Measurements from ENCODE around the gene RIC8A.
"Not testable (repeated sequence)": the region's sequence is repeated elsewhere in the genome, so short reads cannot be mapped to it uniquely, and the experiment has no call there.

The RIC8A gene

DNA sequence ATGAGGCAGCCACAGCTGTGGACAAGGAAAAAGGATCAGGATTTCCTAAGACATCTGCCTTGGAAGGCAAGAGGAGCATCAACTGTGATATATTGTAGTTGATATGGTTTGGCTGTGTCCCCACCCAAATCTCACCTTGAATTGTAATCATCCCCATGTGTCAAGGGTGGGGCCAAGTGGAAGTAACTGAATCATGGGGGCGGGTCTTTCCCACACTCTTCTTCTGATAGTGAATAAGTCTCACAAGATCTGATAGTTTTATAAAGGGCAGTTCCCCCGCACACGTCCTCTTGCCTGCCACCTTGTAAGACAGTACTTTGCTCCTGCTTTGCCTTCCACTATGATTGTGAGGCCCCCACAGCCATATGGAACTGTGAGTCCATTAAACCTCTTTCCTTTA, 10.2 kb downstream of the RIC8A start:
- in situ Hi-C loops (cut with MboI; ENCODE audit: low sequenced_read_pairs) = no loop called here

DNA sequence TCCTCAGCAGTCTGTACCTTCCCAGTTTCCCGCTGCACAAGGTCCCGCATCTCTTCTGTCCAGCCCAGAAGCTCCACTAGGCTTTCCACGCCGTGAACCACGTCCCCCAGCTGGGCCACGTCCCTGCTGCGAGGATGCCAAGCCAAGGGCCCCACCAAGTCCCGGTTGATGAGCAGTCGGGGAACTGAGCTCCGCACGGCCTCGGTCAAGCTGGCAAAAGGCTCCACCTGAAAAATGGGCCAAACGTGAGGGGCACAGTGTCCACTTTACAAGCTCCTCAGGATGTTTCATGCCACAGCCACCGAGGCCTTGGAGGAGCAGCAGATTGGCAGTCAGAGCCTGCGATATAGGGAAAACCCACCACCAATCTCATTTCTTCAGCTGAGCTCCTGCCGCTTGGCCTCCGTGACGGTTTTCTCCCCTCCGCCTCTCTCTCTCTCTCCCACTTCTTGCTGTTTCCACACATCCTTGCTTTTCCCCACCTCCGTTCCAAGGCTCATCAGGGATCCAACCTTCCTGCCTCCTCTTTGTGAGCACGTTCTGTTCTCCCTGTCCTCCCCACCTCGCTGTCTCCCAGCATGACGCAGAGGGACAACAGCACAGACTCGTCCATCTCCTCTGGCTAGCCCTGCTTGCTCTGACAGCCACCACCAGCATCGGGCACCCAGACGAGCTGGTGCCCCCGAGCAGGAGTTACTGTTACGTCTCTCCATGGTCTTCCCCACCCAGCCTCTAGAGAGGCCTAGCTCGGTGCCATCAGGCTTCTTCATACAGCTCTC, 11.5 kb downstream of the RIC8A start:
- in situ Hi-C loops (cut with MboI; ENCODE audit: low sequenced_read_pairs) = no loop called here

DNA sequence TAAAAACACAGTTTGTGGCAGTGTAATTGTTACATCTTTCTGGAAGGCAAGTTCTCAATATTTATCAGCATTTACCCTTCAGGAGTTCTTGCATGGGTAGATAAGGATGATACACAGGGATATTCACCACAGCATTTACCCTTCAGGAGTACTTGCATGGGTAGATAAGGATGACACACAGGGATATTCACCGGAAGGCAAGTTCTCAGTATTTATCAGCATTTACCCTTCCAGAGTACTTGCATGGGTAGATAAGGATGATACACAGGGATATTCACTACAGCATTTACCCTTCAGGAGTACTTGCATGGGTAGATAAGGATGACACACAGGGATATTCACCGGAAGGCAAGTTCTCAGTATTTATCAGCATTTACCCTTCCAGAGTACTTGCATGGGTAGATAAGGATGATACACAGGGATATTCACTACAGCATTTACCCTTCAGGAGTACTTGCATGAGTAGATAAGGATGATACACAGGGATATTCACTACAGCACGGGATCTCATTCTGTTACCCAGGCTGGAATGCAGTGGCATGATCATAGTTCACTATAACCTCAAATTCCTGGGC, 13.2 kb downstream of the RIC8A start:
- in situ Hi-C loops (cut with MboI; ENCODE audit: low sequenced_read_pairs) = not testable (repeated sequence)

DNA sequence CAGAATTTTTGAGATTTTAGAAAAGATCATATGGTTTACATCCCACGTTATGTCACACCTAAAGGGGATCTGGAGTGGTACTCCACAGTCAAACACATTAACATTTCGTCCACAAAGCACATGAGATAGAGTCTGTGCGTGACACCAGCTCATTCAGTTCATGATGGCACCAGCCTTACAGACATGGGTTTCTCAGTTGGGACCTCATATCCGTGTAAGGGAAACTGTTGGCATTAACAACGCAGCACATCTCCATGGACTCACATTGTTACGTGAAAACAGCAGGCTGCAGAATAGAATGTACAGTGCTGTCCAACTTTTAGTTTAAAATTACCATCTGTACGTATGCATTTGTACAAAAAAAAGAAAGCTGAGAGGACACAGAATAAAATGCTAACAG, 14.0 kb downstream of the RIC8A start:
- in situ Hi-C loops (cut with MboI; ENCODE audit: low sequenced_read_pairs) = no loop called here

DNA sequence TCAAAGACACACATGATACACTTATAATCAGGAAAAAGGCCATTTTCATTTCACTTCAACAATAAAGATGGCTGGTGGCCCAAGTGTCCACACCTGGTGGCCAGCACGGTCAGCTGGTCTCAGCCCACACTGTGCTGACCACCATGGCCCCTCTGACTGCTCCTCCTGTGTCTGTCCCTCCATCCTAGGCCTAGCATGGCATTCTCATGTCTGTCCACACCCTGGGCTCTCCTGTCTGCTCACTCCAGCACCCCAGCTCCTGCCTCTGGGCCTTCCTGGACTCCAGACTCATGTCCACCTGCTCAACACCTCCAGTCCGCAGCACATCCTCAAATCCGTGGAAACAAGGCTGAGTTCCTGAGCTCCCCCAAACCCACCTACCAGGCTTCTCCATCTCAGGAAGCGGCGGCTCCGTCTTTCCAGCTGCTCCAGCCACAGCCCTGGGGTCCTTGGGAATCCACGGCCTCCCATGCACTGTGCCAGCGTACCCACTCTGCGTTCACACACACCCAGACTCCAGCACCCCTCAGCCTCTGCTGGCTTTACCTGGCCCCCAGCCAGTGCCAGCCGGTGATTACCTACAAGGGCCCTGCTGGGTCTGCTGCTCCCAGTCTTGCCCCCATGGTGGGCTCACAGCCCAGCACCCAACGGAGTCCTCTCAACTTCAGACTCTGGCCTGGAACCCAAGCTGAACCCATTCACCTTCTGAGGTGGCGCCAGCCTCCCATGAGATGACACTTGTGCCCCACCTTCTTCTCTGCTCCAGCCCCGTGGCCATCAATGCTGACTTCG, 14.7 kb downstream of the RIC8A start:
- in situ Hi-C loops (cut with MboI; ENCODE audit: low sequenced_read_pairs) = no loop called here

DNA sequence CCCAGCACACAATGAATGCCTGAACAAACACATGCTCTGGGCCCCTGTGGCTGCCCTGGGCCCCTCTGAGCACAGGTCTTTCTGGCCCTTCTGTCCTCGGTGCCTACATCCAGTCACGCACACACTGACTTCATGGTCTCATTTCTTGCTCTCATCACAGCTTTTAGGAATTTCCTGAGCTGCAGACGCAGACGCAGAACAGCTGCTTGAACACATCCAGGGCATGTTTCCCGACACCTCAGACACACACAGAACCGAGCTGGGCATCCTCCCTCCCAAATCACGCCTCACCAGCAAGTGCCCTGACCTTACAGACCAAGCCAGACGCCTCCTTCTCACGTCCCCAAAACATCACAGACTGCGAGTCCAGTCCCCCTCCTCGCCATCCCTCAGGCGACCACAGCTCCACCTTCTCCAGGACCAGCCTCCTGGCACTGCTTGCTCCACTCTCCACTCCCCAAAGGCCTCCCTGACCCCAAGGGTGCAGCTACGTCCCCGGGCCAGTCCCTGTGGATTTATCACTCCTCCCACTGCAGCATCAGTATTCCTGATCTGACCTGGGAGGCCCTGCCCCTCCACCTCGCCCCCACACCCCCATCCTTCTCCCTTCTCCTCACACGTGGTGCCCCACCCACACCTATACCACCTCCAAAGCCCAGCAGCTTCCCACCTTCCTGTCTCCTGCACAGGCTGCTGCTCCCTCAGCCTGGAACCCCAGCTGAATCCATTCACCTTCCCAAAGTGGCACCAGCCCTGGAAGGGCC, 15.7 kb downstream of the RIC8A start:
- in situ Hi-C loops (cut with MboI; ENCODE audit: low sequenced_read_pairs) = no loop called here

DNA sequence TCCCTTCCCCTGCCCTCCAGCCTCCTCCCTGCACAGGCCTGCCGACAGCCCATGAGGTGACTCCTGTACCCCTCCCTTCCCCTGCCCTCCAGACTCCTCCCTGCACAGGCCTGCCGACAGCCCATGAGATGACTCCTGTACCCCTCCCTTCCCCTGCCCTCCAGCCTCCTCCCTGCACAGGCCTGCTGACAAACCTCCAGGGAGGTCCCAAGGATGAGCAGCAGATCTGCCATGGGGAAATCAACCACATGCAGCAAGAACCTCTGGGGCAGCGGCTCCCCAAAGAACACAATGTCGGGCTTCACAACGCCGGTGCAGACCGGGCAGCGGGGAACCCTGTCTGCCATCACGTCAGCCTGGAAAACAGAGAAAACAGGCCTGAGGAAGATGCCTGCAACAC, 16.4 kb downstream of the RIC8A start:
- in situ Hi-C loops (cut with MboI; ENCODE audit: low sequenced_read_pairs) = no loop called here

DNA sequence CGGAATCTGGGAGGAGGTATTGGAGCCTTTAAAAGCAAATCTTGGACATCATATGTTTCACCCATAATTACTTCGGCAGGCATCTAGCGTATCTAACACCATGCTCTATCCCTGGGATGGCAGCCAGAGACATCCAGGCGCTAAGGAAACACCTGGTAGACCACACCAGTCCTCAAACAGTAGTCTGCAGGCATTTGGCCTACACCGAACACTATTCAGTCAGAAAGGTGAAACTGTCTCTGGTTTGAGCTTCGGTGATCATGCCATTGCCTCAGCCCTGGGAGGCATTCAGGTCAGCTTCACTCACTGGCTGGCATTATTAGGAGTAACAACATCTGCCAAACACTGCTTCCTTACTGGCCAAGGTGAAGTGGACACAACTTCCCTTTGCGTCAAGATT, 16.9 kb downstream of the RIC8A start:
- in situ Hi-C loops (cut with MboI; ENCODE audit: low sequenced_read_pairs) = no loop called here

DNA sequence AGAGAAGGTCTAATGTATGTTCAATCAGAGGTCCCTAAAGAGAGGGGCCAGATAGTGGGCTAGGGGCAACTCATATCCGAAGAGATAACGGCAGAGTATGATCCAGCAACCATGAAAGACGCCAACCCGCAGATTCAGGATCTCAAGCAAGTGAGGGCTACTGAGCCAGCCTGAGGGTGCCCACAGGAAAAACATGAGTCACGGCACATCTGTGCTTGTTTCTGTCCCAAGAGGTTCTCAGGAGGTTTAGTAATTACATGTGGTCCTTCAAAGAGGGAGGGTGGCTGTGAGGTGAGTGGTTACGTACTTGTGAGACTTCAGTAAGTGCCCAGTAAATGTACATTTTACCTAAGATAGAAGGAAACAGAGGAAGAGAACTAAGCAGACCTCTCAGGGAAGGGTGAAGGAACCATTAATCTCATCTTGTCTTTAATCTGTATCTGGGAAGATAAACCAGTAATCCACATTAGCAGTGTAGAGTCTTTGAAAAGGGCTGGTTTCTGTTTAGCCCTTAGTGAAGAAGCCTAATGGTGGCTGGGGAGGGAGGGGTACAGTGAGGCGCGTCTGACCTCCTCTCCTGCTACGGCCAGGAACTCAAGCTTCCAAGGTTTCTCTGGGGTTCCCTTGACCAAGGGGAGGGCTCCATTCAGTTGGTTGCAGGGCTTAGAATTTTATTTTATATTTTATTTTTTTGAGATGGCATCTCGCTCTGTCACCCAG, 18.4 kb downstream of the RIC8A start:
- in situ Hi-C loops (cut with MboI; ENCODE audit: low sequenced_read_pairs) = no loop called here

DNA sequence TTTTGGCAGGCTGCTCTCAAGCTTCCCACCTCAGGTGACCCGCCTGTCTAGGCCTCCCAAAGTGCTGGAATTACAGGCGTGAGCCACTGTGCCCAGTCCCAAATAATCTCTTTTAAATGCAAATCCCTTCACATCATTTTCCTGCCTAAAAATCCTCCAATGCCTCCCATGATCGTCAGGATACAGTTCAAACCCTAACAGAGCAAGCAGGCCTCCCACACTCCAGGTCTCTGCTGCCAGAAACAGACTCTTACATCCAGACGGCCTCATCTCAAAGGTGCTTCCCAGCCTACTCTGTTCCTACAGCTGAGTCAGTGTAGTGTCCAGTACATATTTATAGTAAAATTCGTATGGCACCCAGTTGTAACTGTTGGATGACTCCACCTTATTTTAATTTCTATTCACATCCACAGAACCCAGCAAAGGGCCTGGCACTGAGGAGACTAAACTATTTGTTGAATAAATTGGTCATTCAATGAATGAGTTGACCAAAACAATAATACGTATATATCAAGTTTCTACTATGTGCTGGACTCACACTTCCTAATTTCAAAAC, 20.4 kb downstream of the RIC8A start:
- in situ Hi-C loops (cut with MboI; ENCODE audit: low sequenced_read_pairs) = no loop called here

DNA sequence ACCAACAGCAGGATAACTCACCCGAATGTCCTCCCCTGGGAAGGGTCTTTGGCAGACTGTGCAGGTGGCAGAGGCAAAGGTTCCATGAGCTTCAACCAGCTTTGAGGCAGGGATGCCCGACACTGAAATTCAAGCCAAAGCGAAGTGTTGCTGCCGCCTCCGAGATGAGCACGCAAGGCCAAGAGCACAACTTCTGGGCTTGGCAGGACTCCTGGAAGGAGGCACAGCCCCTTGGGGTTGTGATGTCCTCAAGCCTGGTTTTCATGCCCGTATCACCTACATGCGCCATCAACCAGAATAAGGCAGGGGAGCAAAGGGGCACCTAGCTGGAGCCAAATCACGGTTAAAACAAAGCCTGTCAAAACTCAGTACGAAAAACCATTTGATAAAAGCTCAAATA, 22.9 kb downstream of the RIC8A start:
- in situ Hi-C loops (cut with MboI; ENCODE audit: low sequenced_read_pairs) = no loop called here

DNA sequence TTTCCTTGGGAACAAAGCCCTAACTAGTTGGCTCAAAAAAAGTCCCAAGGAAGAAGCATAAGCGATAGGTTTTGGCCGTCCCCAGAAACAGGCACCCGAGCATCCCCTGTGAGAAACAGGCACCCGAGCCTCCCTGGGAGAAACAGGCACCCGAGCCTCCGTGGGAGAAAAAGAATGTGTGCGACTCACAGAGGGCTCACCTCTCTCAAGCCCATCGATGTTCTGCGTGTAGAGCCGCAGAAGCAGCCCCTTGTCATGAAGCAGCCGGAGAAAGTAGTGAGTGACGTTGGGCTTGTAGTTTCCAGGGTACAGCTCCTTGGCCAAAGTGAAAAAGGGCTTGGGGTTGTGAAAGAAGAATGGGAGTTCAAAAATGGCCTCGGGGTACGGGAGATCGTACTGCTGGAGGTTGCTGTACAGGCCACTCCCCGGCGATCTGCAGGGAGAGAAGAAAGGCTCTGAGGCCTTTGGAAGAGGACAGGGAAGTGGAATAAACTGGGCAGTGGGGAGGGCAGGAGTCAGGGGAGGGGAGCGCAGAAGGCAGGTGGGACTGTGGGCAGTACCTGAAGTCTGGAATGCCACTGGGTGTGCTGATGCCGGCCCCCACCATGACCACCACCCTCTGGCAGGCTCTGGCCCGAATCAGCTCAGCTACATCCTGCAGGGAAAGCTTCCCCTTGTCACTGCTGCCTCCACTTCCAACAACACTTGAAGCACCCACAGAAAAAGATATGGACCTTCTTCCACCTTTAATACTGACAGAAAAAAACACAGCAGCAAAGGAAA, 25.5 kb downstream of the RIC8A start:
- in situ Hi-C loops (cut with MboI; ENCODE audit: low sequenced_read_pairs) = no loop called here

DNA sequence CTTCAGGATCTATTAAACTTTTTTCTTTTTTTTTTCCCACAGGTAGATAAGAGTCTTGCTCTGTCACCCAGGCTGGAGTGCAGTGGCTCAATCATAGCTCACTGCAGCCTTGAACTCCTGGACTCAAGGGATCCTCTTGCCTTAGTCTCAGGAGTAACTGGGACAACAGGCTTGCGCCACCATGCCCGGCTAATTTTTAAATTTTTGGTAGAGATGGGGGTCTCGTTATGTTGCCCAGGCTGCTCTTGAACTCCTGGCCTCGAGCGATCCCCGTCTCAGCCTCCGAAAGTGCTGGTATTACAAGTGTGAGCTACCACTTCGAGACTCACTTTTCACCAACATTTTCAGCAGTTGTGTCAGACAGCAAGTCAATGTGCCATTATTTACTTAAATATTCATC, 27.7 kb downstream of the RIC8A start:
- in situ Hi-C loops (cut with MboI; ENCODE audit: low sequenced_read_pairs) = no loop called here

DNA sequence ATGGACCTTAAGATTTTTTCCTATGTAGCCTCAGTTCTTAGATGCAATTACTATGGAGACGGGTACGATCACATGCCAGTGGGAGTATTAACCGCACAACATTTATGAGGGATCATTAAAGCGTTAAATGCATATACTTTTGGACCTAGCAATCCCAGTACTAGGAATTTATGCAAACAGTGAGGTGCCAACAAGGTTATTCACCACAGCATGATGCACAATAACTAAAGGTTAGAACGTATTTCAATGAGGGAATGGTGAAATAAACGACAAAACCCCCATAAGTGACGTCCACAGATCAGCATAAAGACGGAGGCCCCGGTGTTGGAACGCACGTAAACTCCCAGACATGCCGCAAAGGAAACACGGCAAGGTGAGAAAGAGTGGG, 28.1 kb downstream of the RIC8A start:
- in situ Hi-C loops (cut with MboI; ENCODE audit: low sequenced_read_pairs) = no loop called here

DNA sequence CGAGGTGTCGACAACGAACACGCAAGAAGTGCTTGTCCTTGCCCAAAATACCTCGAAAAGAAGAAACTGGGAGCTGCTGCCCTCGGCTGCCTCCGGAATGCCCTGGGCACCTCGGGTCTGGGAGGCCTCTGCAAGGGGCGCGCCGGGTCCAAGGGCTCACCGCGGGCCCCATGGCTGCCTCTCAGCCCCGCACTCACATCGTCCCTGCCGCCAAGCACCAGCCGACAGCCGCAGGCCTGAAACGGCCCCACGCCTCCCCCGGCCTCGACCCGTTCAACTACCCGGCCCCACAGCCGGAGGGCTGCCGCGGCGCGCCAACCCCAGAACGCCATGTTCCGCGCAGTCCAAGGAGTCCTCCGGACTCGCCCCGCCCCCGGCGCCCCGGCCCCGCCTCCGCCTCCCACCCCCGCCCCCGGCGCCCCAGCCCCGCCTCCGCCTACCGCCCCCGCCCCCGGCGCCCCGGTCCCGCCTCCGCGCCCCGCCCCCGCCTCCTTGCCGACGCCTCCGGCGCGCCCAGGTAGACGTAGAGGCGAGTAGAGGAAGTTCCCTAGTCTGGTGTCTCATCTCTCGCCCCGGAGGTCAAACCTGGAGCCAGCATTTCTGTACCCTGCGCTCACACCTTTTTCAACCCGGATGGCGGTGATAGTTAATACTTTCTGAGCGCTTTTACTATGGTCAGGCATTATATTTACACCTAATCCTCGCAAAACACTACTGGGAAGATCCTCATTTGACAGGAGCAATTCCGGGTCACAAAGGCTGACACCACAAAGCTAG, 28.7 kb downstream of the RIC8A start, which contains the start of gene SIRT3:
Gene SIRT3, minus strand, starts transcription at position 346 of the 777 bp plus-strand sequence. Its CDS starts 14 bp downstream, at position 332.
- in situ Hi-C loops (cut with MboI; ENCODE audit: low sequenced_read_pairs) = no loop called here

DNA sequence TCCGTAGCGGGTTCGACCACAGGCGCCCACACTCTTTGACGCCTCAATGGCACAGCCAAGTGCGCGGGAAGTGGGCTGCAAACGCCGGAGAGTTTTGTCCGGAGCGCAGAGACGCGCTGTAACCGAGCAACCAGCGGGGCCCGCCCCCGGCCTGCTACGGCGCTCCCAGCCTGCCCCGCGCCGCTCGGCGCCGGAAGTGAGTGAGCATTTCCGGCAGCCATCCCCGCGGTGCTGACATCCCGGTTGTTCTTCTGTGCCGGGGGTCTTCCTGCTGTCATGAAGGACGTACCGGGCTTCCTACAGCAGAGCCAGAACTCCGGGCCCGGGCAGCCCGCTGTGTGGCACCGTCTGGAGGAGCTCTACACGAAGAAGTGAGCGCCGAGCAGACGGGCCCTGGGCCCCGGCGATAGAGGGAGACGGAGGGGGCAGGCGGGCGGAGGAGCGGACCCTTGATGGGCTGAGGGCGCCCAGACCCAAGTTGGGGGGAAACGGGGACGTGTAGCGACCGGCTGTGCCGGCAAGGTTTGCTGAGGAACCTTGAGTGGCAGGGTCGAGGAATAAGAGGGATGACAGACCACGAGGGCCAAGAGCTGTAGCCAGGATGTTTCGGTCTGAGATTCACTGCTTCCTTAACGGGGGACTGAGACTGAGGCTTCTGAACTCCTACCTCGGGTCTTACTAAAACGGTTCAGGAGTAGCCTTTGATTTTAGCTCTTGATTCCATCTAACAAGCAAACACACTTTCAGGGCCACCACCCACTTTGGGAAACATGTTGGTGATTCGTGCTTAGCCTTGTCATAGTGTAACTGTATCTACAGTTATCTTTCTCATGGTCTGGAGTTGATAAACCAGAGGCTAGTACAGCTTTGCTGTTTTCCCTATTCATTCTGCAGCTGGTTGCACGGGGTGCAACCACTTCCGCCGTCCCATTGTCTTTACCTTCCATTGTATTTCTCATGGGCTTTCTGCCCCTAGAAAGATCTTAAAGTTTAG, 29.6 kb downstream of the RIC8A start, which contains the start of gene PSMD13:
Gene PSMD13, plus strand, starts transcription at position 203 of the 994 bp plus-strand sequence. Its CDS starts 74 bp downstream, at position 277.
- in situ Hi-C loops (cut with MboI; ENCODE audit: low sequenced_read_pairs) = no loop called here

DNA sequence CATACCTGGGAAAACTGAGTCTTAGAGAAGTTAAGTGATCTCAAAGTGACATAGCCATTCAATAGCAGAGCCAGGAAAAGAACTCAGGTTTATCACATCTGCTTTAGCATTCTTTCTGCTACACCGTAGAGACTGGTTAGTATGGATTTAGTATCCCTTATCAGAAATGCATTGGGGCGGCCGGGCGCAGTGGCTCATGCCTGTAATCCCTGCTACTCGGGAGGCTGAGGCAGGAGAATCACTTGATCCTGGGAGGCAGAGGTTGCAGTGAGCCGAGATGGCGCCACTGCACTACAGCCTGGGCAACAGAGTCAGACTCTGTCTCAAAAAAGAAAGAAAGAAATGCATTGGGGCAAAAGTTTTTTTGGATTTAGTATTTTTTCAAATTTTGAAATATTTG, 30.8 kb downstream of the RIC8A start:
- in situ Hi-C loops (cut with MboI; ENCODE audit: low sequenced_read_pairs) = not testable (repeated sequence)
